Measurements from ENCODE around the gene CLEC16A. TPM values are rescaled to one million over a fixed set of nuclear protein-coding genes. Genes with fewer than 3 reads are reported as not detected.

The CLEC16A gene
- total RNA-seq, 4 donors from 2014 or later: 20.3 to 25.7 (median 25.1) TPM

DNA sequence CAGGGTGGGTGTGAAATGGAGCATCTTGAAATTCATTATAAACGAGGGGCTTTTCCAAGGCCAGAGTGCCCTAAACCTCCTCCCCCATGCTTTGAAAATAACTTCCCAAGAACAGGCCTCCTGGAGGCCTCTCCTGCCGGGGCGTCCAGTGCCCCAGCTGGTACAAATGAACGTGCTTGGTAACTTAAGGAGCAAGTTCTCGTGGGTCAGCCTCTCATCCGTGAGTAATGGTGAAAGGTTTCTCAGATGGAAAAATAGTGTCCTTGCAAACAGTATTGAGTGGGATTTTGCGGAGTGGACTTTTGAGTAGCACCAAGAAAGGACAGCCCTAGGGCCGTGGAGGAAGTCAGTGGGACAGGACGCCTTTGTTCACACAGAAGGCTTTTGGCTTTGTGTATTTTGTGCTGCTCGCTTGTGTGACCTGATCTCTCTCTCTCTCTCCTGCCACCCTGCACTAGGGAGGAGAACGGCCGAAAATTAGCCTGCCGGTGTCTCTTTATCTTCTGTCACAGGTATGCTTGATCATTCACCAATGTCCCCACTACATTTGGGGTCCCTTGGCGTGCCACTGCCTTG is 34.6 kb downstream of the CLEC16A start:
- TF ChIP-seq, protein P1, sequence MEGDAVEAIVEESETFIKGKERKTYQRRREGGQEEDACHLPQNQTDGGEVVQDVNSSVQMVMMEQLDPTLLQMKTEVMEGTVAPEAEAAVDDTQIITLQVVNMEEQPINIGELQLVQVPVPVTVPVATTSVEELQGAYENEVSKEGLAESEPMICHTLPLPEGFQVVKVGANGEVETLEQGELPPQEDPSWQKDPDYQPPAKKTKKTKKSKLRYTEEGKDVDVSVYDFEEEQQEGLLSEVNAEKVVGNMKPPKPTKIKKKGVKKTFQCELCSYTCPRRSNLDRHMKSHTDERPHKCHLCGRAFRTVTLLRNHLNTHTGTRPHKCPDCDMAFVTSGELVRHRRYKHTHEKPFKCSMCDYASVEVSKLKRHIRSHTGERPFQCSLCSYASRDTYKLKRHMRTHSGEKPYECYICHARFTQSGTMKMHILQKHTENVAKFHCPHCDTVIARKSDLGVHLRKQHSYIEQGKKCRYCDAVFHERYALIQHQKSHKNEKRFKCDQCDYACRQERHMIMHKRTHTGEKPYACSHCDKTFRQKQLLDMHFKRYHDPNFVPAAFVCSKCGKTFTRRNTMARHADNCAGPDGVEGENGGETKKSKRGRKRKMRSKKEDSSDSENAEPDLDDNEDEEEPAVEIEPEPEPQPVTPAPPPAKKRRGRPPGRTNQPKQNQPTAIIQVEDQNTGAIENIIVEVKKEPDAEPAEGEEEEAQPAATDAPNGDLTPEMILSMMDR (IDR thresholded peaks at IDR 0.05): no peak
- no peak for TF ChIP-seq POLR2A (IDR thresholded peaks at IDR 0.05)
- DNase-seq: no peak
- H3K9me3 ChIP-seq: no peaks in the 10 kb centered on the region
- intact Hi-C loops (cut with DNase I): no loop called here
- WGBS, 2 donors: 90 to 92% methylated on average over 12 to 14 of the region's 14 CpGs
- peaks cover 7 to 46% (median 21%) of the 10 kb centered on the region in 3 donors for H3K4me1 ChIP-seq
- H3K4me3 ChIP-seq: no peak overlapping the region
- peak overlapping the region; percentile 32 to 81 (median 78) for H3K27ac ChIP-seq
- H3K36me3 ChIP-seq: peaks cover 0 to 62% (median 0%) of the 10 kb centered on the region in 3 donors
- no peaks in the 10 kb centered on the region for H3K27me3 ChIP-seq

DNA sequence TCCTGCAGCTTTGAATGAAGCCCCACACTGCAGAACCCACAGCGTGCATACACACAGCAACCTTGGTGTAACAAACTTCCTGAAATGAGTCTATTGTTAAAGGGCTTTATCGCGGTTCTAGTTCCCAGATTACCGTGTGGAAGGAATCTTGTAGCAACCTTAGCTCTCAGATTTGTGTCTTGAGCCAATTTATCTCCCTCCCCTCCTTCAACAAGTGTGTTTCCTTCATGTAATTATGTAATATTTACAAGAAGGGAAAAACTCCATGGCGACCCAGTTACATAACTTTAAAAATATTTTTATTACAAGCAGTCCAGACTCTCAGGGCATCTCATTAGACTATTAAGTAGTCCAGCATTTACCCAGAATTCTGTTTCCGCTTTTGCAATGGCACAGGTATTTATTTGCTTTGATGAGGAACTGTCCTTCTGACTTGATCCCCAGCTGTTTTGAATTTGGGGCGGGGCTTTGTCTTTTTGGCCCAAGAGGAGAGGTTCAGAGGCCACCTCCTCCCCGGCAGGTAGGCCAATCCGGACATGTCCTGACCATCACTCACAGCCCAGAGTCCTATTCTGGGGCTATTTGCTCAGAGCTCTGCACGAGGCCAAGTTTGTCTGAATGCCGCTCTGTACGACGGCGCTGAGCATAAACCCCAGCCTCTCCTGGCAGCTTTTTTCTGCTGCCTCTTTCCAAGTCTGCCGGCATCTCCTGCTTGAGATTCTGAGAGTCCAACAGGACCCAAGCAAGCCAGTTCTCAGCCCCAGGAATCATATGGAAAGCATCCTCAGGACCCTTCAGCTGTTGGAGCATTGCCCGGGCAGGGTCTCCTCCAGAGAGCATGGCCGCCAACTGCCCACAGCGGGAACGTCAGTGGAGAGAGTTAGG is 35.6 kb downstream of the CLEC16A start:
- no peak for DNase-seq
- 29 to 37% methylated on average over 15 to 19 of the region's 19 CpGs for WGBS, 2 donors
- TF ChIP-seq, protein P1 (IDR thresholded peaks at IDR 0.05): no peak
- TF ChIP-seq POLR2A (IDR thresholded peaks at IDR 0.05): no peak
- Histone ChIP-seq H3K27ac (peak overlapping the region; percentile 67 to 81 (median 78)), H3K4me1 (peaks cover 7 to 50% (median 21%) of the 10 kb centered on the region in 3 donors), H3K4me3 (no peak overlapping the region), H3K9me3 (no peaks in the 10 kb centered on the region), H3K36me3 (peaks cover 0 to 62% (median 0%) of the 10 kb centered on the region in 3 donors), H3K27me3 (no peaks in the 10 kb centered on the region)
- intact Hi-C loops (cut with DNase I): no loop called here

DNA sequence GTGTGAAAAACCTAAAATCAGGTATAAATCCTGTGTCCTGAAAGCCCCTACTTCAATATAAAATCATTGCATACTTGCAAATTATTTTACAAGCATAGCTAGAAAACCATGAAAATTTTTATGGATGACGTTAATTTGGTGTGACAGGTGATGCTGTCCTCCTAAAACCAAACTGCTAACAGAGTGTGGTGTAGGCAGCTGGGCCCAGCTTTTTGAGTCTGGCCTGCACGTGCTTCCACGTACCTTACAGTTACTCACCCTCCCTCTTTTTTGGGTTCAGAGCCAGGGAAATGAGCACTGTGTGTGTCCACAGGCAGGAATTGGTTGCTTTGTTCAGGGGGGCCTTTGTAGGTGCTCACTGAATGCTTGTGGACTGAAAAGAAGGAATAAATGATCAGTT is 36.4 kb downstream of the CLEC16A start:
- Histone ChIP-seq H3K27ac (peak overlapping the region in 3 of 4 donors; percentile 76 to 81 (median 81)), H3K4me3 (no peak overlapping the region), H3K4me1 (peaks cover 7 to 50% (median 21%) of the 10 kb centered on the region in 3 donors), H3K9me3 (no peaks in the 10 kb centered on the region), H3K36me3 (peaks cover 0 to 55% (median 0%) of the 10 kb centered on the region in 3 donors), H3K27me3 (no peaks in the 10 kb centered on the region)
- TF ChIP-seq POLR2A (IDR thresholded peaks at IDR 0.05): no peak
- TF ChIP-seq, protein P1 (IDR thresholded peaks at IDR 0.05): no peak
- 70 to 77% methylated on average over 3 of the region's 3 CpGs for WGBS, 2 donors
- DNase-seq: no peak
- intact Hi-C loops (cut with DNase I): no loop called here

DNA sequence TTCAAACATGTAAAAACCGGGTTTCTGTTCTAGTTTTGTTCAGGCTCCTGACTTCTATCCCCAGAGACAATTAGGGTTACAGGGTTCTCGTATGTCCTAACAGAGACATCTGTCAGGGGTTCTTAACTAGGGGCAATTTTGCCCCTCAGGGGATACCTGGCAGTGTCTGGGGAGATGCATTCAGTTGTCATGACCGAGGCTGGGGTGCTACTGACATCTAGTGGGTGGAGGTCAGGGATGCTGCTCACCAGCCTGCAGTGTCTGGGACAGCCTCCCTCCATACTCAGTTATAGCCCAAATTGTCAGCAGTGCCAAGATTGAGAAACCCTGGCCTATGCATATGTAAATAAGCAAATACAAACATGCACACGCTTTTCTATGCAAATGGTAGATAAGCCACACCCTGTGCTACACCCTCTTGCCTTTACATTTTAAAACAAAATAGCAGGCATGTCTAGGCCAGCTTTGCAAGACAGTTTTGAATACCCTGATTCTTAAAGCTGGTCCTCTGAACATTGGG is 37.4 kb downstream of the CLEC16A start:
- peak overlapping the region in 3 of 4 donors; percentile 62 to 81 (median 76) for H3K27ac ChIP-seq
- no peak overlapping the region for H3K4me3 ChIP-seq
- no peaks in the 10 kb centered on the region for H3K9me3 ChIP-seq
- H3K27me3 ChIP-seq: no peaks in the 10 kb centered on the region
- 43 to 60% methylated on average over 4 of the region's 4 CpGs for WGBS, 2 donors
- TF ChIP-seq, protein P1 (IDR thresholded peaks at IDR 0.05): peak in 4 of 6 experiments; percentile 17 to 49 (median 31)
- TF ChIP-seq POLR2A (IDR thresholded peaks at IDR 0.05): no peak
- no peak for DNase-seq
- intact Hi-C loops (cut with DNase I): no loop called here
- H3K4me1 ChIP-seq: peaks cover 7 to 50% (median 21%) of the 10 kb centered on the region in 3 donors
- peaks cover 0 to 54% (median 0%) of the 10 kb centered on the region in 3 donors for H3K36me3 ChIP-seq
